T-helper 2 cell (primary cell): Measurements from ENCODE around the gene LEPROT.

Experiments used
- DNase-seq, 5 experiments: peaks; one replicate each; pipeline versions ENCODE4 v3.0.0 to v3.0.0-alpha.2; 2012 to 2022

The LEPROT gene

GRCh38 chr1:65478379-65479026 lies 58.0 kb downstream of the LEPROT start:
- DNase-seq = peak in 1 of 5 experiments; percentile 22

DNA sequence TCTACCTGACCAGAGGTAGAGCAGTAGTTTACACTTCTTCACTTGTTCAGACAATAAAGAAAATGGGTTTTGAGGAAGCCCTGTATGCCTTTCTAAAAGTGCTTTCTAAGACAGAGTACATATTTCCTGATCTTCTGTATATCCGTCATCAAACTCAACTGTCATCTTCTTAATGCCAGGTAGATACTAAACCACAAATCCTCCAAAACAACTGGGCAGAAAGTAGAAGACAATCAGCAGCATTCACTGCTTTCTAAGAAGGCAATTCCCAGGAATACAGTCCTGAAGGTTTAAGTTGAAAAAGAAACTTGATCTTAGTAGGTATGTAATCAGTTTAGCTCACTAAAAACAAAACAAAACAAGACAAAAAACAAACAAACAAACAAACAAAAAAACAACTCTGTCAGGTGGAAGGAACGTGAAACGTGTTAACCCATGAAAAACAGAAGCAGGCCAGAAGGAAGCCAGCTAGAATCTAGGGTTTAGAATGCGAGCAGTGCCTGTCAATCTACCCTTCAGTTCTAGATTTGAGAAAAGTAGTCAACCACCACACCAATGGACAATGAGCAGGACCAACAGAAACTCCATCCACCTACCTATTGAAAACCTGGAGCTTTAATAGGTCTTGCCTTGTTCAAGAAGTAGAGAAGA lies 59.2 kb downstream of the LEPROT start:
- no peak for DNase-seq

- DNase-seq = no peak
Measured at GRCh38 chr1:65480684-65481405, 60.4 kb downstream of the LEPROT start.

DNA sequence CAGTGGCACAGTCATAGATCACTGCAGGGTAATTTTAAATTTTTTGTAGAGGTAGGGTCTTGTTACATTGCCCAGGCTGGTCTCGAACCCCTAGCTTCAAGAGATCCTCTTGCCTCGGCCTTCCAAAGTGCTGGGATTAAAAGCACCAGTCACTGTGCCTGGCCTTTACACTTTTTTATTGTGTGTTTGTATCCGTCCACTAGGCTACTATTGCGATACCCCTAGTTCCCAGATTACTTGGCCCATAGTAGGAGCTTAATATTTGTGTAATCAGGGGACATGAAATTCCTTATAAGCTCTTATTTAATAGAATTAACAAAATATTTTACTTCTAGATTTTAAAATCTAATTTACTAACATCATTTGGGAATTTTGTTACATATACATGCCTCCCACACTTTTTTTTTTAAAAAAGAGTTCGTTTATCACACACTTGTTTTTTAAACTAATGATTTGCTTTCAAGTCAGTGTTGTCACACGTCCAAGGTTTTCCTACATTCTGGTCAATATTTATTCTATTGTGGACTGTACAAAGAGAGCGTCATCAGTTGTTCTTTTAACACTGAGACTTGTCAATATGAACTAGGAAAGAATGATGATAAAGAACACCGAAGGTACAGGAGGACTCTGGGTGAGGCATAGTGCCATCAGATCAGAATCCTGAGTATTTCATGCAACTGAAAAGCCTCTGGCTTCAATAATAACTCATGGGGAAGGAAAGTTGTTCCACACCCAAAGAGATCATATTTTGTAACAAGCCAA lies 63.7 kb downstream of the LEPROT start:
- DNase-seq = no peak
